M059J (cell line): Measurements from ENCODE around the gene ZCCHC3. TPM values are rescaled to one million over a fixed set of nuclear protein-coding genes. Genes with fewer than 3 reads are reported as not detected.

Experiments
- DNase-seq: peaks from one replicate; pipeline ENCODE4 v3.0.0-alpha.2; 2012; ENCODE audit warnings: low read depth
- total RNA-seq: library from RNA; depleted of rRNA; stranded (reverse); fragments of >200 nt; shearing (Covaris generic); gene quantifications from 2 replicates; pipeline ENCODE4 v1.2.3, GENCODE V29; 2014

Gene ZCCHC3
- total RNA-seq, 1 experiment from 2014 or later = 16.9 TPM

- DNase-seq = no peak
These were observed 18.5 kb upstream of the ZCCHC3 start for GRCh38 chr20:278607-279571.

- no peak for DNase-seq
These were observed 13.2 kb upstream of the ZCCHC3 start for GRCh38 chr20:284172-284571.

GRCh38 chr20:286508-286907, 10.9 kb upstream of the ZCCHC3 start:
- no peak for DNase-seq

DNA sequence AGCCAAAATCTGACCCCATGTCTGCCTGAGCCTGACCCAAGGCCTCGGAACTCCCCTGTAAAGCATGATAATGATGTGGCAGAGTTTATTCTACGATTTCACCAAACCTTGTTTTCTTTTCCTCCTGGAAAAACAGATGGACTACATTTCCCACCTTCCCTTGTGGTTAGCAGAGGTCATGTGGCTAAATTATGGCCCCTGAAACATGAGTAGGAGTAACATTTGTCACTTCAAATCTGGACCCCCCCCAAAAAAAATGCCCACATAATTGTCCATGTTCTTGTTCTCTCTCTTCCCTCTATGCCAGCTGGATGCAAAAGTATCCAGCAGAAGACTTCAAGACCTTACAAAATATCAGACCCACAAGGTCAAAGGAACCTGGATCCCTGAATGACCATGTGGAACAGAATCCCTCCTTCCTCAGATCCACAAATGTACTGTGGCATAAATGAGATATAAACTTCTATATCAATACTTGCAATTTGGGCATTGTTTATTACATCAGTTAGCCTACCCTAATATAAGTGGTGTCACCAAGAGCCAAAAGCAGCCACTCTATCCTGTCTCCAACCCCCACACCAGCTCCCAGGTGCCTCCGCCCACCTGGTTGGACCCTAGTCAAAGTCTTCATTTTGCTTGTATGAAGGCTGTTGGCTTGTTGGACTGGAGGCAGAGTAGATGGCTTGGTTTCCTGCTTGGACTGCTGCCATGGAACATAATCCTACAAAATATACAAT, 8.2 kb upstream of the ZCCHC3 start:
- DNase-seq = no peak

- peak; percentile 41 for DNase-seq
These were observed 7.7 kb upstream of the ZCCHC3 start for GRCh38 chr20:289693-290083.

GRCh38 chr20:290084-290831, 7.1 kb upstream of the ZCCHC3 start, which contains the start of gene C20orf96:
TSS of gene C20orf96 (minus strand) at chr20:290750. CDS start at chr20:290610, 140 bp downstream.
- DNase-seq = peak; percentile 98

GRCh38 chr20:294602-295001, 2.8 kb upstream of the ZCCHC3 start:
- no peak for DNase-seq

GRCh38 chr20:295804-296203, 1.6 kb upstream of the ZCCHC3 start:
- no peak for DNase-seq

- peak; percentile 86 for DNase-seq
These were observed 780 bp downstream of the ZCCHC3 start for GRCh38 chr20:297925-298775.

DNA sequence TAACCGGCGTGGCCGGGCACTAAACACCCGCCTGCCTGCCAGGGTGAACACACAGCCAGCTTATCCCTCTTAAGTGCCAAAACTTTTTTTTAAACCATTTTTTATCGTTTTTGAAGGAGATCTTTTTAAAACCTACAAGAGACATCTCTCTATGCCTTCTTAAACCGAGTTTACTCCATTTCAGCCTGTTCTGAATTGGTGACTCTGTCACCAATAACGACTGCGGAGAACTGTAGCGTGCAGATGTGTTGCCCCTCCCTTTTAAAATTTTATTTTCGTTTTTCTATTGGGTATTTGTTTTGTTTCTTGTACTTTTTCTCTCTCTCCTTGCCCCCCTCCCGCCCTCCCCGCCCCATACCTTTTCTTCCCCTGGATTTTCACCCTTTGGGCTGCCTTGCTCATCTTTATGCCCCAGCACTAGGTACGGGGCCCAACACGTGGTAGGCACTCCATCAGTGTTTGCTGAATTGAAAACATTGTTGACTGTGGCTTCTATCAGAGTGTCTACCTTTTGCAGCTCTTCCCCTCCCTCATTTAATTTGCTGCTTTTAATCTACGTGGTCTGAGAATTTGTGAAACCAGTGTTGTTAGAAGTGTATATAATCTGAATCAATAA, 1.5 kb downstream of the ZCCHC3 start:
- no peak for DNase-seq

DNA sequence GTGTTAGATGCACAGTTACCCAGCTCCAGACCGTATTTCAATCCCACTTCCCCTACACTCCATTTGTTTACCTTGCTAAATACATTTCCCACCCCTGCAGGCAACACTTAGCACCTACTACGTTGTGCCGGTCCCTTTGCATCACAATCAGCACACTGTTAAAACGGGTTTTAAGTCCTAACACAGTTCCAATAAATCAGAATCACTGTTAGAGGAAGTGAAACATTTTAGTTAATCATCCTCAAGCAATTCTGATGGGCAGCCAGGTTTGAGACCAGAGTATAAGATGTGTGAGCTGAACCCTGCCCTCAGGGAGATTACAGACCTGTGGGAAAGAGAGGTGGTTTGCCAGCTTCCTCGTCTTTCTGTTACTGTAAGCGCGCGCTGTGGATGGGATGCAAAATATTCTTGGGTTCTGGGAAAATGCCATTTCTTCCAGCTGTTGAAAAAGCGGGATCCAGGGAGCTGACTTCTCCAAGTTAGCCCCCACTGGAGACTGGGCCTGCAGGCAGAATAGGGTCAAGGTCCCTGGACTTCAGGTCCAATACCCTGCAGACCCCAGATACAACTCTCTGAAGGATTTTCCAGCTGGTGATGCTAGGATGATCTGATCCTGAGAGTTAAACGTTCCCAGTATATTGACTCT, 3.1 kb downstream of the ZCCHC3 start:
- no peak for DNase-seq

- DNase-seq = no peak
These were observed 4.8 kb downstream of the ZCCHC3 start for GRCh38 chr20:301886-302848.

- no peak for DNase-seq
These were observed 8.4 kb downstream of the ZCCHC3 start for GRCh38 chr20:305745-306144.

- peak; percentile 77 for DNase-seq
These were observed 11.2 kb downstream of the ZCCHC3 start for GRCh38 chr20:308427-309038.

GRCh38 chr20:309306-309840, 12.0 kb downstream of the ZCCHC3 start:
- peak; percentile 81 for DNase-seq

GRCh38 chr20:309841-310644, 12.7 kb downstream of the ZCCHC3 start:
- peak; percentile 100 for DNase-seq

DNA sequence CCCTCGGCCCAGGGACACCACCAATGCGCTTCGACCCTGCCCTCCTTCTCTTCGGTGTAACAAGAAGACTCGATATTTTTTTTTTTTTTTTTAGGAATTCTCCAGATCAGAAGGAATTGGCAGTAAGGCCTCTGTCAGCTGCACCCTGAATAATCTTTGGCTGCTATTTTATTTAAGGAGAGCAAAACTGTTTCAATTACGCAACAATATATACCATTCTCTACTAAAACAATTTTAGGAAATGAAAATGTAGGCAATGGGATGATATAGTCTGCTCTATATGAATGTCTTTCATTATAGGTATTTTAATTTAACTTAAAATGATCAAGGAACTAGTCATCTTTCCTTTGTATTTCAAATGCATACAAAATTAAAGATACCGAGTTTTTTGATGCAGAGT, 13.3 kb downstream of the ZCCHC3 start:
- DNase-seq = no peak
